Stimulated activated naive CD4-positive, alpha-beta T cell treated with Interleukin-2 at 50 U/mL for 16 hours (primary cell): Measurements from ENCODE around the gene PMPCA.
"Not testable (repeated sequence)": the region's sequence is repeated elsewhere in the genome, so short reads cannot be mapped to it uniquely, and the experiment has no call there.

Experiments
- DNase-seq: peaks from one replicate; lab custom pipeline; 2025; lab: John Stamatoyannopoulos, UW

Gene PMPCA

GRCh38 chr9:136412962-136413361 lies 2.5 kb downstream of the PMPCA start:
- no peak for DNase-seq

- no peak for DNase-seq
Observed at GRCh38 chr9:136416427-136416826, 6.0 kb downstream of the PMPCA start.

GRCh38 chr9:136416914-136417313 lies 6.5 kb downstream of the PMPCA start:
- DNase-seq = no peak

GRCh38 chr9:136418182-136419091 lies 8.0 kb downstream of the PMPCA start:
- no peak for DNase-seq

GRCh38 chr9:136419092-136419420 lies 8.6 kb downstream of the PMPCA start:
- no peak for DNase-seq

- DNase-seq = no peak
Observed at GRCh38 chr9:136421791-136422190, 11.3 kb downstream of the PMPCA start.

- no peak for DNase-seq
Observed at GRCh38 chr9:136422876-136423275, 12.4 kb downstream of the PMPCA start.

- no peak for DNase-seq
Observed at GRCh38 chr9:136423432-136424146, 13.1 kb downstream of the PMPCA start.

GRCh38 chr9:136424750-136425362 lies 14.4 kb downstream of the PMPCA start:
- DNase-seq = no peak

GRCh38 chr9:136425367-136425766 lies 14.9 kb downstream of the PMPCA start:
- DNase-seq = not testable (repeated sequence)

GRCh38 chr9:136426787-136427186 lies 16.3 kb downstream of the PMPCA start:
- DNase-seq = no peak

GRCh38 chr9:136429075-136429628 lies 18.7 kb downstream of the PMPCA start:
- no peak for DNase-seq

GRCh38 chr9:136429683-136430491 lies 19.4 kb downstream of the PMPCA start:
- DNase-seq = no peak

- no peak for DNase-seq
Observed at GRCh38 chr9:136430588-136431234, 20.3 kb downstream of the PMPCA start.

- DNase-seq = no peak
Observed at GRCh38 chr9:136431782-136432350, 21.4 kb downstream of the PMPCA start.

GRCh38 chr9:136432591-136432990 lies 22.1 kb downstream of the PMPCA start:
- DNase-seq = no peak

GRCh38 chr9:136433043-136433715 lies 22.7 kb downstream of the PMPCA start:
- DNase-seq = no peak

- no peak for DNase-seq
Observed at GRCh38 chr9:136433849-136434579, 23.6 kb downstream of the PMPCA start.

- DNase-seq = no peak
Observed at GRCh38 chr9:136434580-136435169, 24.2 kb downstream of the PMPCA start.
